Measurements from ENCODE around the gene ATP23.

ATP23 gene

GRCh38 chr12:57907281-57907680, 34.1 kb upstream of the ATP23 start:
- no peak for DNase-seq

GRCh38 chr12:57908511-57908910, 32.9 kb upstream of the ATP23 start:
- DNase-seq, result no peak

GRCh38 chr12:57909056-57909455, 32.3 kb upstream of the ATP23 start:
- no peak for DNase-seq

- DNase-seq, result no peak
Observed at GRCh38 chr12:57909611-57910010, 31.8 kb upstream of the ATP23 start.

- DNase-seq, result no peak
Observed at GRCh38 chr12:57918147-57918546, 23.2 kb upstream of the ATP23 start.

- DNase-seq, result no peak
Observed at GRCh38 chr12:57927086-57927485, 14.3 kb upstream of the ATP23 start.

- DNase-seq, result no peak
Observed at GRCh38 chr12:57929092-57929830, 12.1 kb upstream of the ATP23 start.

GRCh38 chr12:57934819-57935218, 6.5 kb upstream of the ATP23 start:
- no peak for DNase-seq

- DNase-seq, result no peak
Observed at GRCh38 chr12:57935331-57935730, 6.0 kb upstream of the ATP23 start.

GRCh38 chr12:57935839-57936512, 5.4 kb upstream of the ATP23 start:
- DNase-seq, result peak; percentile 25 to 95 (median 85)

- DNase-seq, result no peak
Observed at GRCh38 chr12:57936513-57936883, 4.9 kb upstream of the ATP23 start.

- no peak for DNase-seq
Observed at GRCh38 chr12:57939291-57939690, 2.1 kb upstream of the ATP23 start.

- DNase-seq, result no peak
Observed at GRCh38 chr12:57940052-57940914, 1.1 kb upstream of the ATP23 start.

- DNase-seq, result no peak
Observed at GRCh38 chr12:57940915-57941164, 527 bp upstream of the ATP23 start.

GRCh38 chr12:57943438-57944080, 2.2 kb downstream of the ATP23 start:
- DNase-seq, result no peak

- DNase-seq, result no peak
Observed at GRCh38 chr12:57944313-57945023, 3.1 kb downstream of the ATP23 start.

- DNase-seq, result no peak
Observed at GRCh38 chr12:57952766-57953165, 11.4 kb downstream of the ATP23 start.

- DNase-seq, result no peak
Observed at GRCh38 chr12:57954768-57955167, 13.4 kb downstream of the ATP23 start.

GRCh38 chr12:57958061-57958657, 16.8 kb downstream of the ATP23 start:
- DNase-seq, result no peak

GRCh38 chr12:57964421-57964820, 23.1 kb downstream of the ATP23 start:
- DNase-seq, result no peak

- no peak for DNase-seq
Observed at GRCh38 chr12:57965766-57966165, 24.4 kb downstream of the ATP23 start.
